PC-9 (cell line): Measurements from ENCODE around the gene BTNL9.

ENCODE experiments used
- EZH2 ChIP-seq: fragments of 200-600 bp; sonication (generic); IDR thresholded peaks from 2 replicates; pipeline ENCODE4 v1.8.0; 2017; ENCODE audit warnings: antibody characterized with exemption, low read depth
- TF ChIP-seq, protein P1 (sequence below): fragments of 200-600 bp; sonication (generic); conservative IDR thresholded peaks from 2 replicates; pipeline ENCODE4 v1.6.1; 2017; ENCODE audit warnings: mixed run types, antibody characterized with exemption, mild to moderate bottlenecking, moderate library complexity

DNA sequence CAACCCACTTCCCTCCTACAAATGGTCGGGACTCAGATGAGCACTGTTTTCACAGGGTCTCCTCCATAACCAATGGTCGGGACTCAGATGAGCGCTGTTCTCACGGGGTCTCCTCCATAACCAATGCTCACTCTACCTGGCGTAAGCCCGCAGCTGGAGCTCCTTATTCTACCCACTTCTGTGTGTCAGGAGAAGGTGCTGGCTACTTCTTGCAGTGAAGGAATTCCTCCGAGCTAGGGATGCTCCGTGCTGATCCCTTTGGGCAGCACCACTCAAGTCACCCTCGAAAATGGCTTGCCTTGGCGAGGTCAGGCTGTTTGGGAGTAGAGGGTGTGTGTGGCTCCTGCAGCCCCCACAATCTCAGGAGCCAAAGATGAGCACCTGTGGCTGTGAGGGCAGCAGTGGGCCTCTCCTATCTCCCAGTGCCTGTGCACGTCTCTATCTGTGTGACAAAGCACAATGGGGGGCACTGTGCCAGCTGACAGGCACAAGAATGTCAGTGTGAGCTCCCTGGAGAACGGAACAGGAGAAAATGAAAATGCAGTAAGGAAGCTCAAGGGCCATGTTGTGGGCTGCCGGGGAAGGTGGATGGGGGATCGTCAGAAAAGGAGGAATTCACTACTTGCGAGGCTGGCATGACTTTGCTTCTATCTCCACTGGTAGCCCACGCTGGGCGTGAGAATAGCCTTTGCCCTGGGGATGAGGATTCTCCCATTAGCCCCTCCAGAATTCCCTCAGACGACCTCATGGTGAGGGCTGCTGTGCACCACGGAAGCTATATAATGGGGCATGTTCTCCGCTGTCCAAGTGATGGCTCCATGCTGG lies 3.9 kb upstream of the BTNL9 start:
- TF ChIP-seq, protein P1, sequence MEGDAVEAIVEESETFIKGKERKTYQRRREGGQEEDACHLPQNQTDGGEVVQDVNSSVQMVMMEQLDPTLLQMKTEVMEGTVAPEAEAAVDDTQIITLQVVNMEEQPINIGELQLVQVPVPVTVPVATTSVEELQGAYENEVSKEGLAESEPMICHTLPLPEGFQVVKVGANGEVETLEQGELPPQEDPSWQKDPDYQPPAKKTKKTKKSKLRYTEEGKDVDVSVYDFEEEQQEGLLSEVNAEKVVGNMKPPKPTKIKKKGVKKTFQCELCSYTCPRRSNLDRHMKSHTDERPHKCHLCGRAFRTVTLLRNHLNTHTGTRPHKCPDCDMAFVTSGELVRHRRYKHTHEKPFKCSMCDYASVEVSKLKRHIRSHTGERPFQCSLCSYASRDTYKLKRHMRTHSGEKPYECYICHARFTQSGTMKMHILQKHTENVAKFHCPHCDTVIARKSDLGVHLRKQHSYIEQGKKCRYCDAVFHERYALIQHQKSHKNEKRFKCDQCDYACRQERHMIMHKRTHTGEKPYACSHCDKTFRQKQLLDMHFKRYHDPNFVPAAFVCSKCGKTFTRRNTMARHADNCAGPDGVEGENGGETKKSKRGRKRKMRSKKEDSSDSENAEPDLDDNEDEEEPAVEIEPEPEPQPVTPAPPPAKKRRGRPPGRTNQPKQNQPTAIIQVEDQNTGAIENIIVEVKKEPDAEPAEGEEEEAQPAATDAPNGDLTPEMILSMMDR = no peak
- no peak for TF ChIP-seq EZH2
